Cardiac septum (tissue), 1 donor: ENCODE measurements around the gene HDAC10. TPM values are rescaled to one million over a fixed set of nuclear protein-coding genes. Genes with fewer than 3 reads are reported as not detected.
A peak's percentile ranks its signal among the peaks of the same experiment; 100 is the strongest.

Source experiments
- DNase-seq: peaks from one replicate; pipeline ENCODE4 v3.0.0-alpha.2; 2020; ENCODE audit warnings: low spot score
- intact Hi-C: fragments of 100-400 bp; cut with DNase I; formaldehyde crosslinking; loops from one replicate; pipeline ENCODE4 v1.14.0; 2022
- long read RNA-seq: library from polyadenylated mRNA; unstranded; transcript quantifications from one replicate; pipeline ENCODE4 v2.0.0, GENCODE V29; 2021
- total RNA-seq: library from RNA; stranded (reverse); fragmentation: NEBNext Ultra II Directional; extraction: Animal tissue kit (Norgen Biotek cat#: 25700); gene quantifications from one replicate; pipeline ENCODE4 v1.2.1, GENCODE V29; 2021
- donor health status: DM: no; HTN: no; CAD: no.

HDAC10 gene, protein sequence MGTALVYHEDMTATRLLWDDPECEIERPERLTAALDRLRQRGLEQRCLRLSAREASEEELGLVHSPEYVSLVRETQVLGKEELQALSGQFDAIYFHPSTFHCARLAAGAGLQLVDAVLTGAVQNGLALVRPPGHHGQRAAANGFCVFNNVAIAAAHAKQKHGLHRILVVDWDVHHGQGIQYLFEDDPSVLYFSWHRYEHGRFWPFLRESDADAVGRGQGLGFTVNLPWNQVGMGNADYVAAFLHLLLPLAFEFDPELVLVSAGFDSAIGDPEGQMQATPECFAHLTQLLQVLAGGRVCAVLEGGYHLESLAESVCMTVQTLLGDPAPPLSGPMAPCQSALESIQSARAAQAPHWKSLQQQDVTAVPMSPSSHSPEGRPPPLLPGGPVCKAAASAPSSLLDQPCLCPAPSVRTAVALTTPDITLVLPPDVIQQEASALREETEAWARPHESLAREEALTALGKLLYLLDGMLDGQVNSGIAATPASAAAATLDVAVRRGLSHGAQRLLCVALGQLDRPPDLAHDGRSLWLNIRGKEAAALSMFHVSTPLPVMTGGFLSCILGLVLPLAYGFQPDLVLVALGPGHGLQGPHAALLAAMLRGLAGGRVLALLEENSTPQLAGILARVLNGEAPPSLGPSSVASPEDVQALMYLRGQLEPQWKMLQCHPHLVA
- total RNA-seq, result 13.1 TPM
- long read RNA-seq, partial matches to known transcripts, result 3 of 8 reads
- long read RNA-seq, other reads (novel, unspliced or antisense), result 5 of 8 reads

DNA sequence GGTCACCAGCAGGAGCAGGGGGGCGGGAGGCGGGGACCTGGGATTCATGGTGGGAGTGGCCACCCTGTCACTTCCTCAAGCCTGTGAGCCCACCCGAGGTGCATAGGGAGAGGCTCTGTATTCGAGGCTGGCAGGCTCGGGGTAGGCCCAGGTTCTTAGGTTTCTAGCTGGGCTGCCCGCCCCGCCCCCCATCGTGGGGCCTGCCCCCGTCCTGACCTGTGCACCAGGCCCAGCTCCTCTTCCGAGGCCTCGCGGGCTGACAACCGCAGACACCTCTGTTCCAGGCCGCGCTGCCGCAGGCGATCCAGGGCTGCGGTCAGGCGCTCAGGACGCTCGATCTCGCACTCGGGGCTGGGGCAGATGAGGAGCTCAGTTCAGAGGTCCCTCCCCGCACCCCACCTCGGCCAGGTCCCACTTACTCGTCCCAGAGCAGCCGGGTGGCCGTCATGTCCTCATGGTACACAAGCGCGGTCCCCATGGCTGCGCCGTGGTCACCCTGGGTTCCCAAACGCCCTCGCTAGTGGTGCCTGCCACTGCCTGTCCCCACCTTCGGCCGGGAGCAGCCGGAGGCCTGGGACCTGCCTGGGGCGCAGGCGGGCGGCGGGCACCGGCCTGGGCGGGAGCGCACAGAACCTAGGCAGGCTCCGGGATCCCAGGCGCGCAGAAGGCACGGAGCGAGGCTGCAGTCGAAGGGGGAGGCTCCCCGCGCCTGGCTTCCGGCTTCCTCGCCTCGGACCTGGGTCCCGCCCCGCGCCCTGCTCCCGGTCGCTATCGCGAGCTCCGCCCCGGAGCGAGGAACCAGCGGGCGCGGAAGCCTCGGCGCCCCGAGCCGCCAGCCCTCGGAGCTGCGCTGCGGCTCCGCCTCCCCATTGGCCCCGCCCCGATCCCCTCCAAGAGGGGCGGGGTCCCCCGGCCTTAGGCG is at the start of gene HDAC10:
HDAC10 (minus strand) TSS at position 711 of the 922 bp plus-strand sequence; CDS start at position 478, 233 bp downstream.
- DNase-seq, result peak; percentile 90
- intact Hi-C loops, result no loop called here

DNA sequence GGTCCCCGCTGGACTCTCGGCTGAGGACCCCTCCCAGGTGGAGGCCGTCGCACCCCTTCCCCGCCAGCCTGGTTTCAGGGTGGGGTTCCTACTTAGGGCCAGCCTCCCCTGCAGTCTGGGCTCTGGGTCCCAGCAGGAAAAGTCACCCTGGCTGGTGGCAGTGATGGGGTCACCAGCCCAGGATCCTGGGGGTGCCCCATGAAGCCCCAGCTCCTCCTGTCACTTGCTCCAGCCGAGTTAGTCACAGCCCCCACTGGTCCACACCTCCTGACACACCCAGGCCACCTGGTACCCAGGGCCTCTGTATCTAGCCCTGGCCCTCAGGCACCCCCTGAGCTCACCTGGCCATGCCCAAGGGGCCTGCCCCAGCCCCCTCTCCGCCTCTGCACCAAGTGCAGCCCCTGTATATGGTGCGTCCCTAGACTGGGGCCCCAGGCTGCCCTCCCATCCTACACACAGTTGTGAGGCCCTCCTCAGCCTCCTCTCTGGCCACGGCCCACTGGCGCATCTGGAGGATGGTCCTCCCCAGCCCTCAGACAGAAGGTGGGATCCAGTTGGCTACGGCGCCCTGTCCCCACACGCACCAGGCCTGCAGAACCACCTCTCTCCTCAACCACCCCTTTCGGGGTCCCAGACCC is 49.7 kb upstream of the HDAC10 start:
- intact Hi-C loops, result no loop called here
- no peak for DNase-seq

DNA sequence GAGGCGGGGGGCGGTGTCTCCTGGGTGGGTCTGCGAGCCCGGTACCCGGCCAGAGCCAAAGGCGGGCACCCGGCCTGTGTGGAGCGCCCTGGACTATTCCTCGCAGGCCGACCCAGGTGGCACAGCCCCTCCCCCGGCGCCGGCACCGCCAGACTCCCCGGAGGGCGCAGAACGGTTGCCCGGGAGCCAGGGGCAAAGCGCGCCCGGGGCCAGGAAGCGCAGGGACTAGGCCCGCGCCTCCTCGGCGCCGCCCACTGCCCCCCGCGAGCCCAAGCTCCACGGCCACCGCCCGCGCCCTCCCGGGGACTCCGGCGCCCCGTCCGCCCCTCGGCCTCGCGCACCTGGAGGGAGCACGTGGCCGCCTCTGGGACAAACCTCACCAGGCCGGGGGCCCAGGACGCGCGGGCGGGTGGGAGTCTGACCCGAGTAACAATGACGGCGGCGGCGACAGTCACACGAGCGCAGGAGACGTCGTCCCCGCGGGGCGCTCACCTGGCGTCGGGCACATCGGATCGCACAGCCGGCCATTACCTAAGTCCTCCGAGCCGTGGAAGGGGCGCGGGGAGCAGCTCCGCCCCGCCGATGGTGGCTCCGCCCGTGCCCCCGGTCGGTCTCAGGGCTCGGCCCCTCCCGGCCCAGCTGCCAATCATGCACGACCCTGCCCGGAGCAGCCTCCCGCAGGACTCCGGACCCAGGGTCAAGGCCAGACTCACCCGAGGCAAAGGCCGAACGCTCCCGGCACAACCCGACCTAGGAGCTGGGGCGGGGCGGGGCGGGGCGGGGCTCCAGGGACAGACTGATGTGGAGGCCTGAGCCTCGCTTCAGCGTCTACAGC is 48.9 kb upstream of the HDAC10 start:
- DNase-seq, result no peak
- intact Hi-C loops, result no loop called here

DNA sequence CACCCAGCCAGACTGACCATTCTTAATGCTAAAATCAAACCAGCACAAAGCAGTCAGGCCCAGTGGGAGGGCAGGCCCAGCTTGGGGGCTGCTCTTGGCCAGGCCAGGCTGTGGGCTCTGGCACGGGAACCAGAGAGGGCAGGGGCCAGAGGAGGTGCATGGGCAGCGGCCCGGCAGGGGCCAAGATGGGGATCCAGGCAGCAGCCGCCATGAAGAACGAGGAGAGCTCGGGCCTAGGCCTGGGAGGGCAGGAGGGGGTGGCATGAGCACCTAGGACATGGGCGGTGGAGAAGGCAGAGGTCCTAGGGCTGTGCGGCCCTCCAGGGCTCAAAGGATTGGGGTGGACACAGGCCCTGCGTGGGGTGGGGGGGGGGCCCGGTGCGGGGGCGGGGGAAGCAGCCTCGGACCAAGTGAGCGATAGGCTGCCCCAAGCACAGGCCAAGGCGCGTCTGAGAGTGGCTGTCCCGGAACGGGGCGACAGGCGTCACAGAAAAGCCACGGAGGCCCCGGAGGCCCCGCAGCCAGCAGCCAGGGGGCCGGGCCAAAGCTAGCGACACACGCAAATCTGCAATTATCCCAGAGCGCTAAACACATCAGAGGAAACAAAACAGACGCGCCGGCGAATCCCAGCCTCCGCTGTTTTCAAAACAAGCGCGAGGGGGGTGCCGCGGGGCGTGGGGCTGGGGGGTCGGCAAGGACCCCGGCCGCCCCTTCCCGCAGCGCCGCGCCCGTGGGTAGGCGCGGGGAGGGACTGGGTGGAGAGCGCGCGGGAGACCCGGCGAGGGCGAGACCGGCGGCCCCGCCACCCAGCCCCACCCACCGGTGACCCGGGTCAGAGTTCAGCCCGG is 48.1 kb upstream of the HDAC10 start:
- DNase-seq, result no peak
- intact Hi-C loops, result no loop called here

DNA sequence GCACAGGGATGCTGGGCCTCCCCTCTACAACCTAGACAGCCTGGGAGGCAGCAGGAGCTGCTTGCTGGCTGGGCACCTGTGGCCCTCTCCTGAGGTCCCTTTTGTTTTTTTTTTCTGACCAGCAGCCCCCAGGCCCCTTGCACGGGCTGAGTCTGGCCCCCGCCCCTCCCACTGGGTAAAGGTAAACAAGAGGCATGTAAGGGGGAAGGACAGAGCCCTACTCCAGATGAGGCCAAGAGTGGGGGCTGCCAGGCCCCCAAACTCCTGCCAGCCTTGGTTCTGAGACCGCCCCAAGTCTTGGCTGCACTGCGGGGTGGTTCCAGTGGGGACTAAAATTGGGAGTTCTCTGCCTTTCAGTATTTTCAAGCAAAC is 47.2 kb upstream of the HDAC10 start:
- DNase-seq, result no peak
- intact Hi-C loops, result no loop called here

DNA sequence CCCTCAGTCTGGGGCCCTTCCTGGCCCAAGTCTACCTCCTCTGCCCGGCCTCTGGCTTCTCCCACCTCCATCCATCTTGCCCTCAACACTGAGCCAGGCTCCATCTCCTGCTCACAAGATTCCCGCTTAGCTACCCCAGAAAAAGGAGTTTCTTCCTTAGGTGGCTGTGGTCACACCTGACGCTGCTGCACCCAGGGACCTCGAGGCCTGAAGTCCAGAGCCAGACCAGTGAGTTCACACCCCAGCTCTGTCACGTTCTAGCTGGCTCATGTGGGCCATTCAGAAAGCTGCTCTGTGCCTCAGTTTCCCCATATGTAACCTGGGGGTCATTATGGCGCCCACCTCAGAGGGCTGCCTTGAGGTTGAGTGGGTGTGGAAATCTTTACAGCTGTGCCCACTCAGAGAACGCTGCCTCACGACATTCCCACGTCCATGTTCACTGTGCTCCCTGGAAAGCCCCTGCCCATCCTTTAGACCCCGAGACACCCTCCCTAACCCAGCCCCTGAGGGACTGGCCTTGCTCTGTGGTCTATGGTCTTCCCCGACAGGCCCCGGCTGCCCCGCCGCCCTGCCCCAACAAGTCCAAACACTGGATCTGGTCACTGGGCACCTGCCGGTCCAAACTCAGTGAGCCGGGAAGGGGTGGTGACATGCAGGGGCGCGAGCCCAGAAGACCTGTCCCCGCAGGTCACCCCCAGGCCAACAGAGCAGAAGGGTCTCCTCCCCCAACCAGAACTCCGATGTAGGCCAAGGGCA is 46.6 kb upstream of the HDAC10 start:
- intact Hi-C loops, result no loop called here

DNA sequence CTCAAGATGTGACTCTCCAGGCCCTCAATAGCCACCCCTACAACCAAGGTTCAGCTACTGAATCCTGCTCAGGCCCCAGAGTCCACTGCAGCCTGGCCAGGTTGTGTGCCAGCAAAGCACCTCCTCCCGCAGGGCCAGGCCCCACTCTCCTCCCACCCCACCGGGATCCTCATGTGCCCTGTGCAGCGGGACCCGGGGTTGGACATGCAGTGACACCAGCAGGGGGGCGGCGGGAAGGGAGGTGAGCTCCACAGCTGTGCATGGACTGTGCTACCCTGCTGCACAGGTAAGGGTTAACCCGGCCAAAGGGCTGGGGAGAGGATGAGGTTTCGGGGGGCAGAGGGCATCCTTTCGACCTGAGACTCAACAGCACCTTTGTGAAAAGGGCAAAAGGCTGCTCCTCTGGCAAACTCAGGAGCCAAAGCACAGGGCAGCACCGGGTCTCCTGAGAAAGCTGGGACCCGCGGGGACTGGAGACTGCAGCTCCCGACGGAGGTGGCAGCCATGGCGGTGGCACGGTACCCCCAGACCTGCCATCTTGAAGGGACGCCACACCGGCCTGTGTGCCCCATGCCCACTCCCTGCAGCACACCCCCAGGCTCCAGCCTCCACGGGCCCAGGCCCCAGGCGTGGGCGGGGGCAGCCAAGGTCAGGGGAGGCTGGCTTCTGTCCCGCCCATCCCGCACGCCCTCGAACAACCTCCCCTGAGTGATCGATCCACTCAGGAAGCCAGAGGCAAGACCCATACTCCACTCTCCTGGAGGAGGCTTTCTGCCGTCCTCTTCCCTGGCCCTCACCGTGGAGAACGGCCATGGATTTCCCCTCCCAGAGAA is 45.8 kb upstream of the HDAC10 start:
- no peak for DNase-seq
- intact Hi-C loops, result no loop called here

More for the DNA sequence above, 46.6 kb upstream of the HDAC10 start:
- no peak for DNase-seq

DNA sequence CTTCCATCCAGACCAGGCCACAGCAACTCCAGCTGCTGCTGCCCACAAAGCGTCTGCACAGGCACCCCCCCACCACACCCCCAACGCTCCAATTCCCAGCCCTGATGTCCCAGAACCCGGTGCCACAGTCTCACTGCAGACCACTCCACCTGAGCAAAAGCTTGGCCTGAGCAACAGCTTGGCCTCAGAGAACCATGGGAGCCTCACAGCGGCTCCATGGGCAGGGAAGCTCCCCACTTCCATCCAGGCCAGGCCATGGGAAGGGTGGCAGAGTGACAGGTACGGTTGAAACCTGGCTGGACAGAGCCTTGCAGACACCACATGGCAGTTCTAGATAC is 43.2 kb upstream of the HDAC10 start:
- intact Hi-C loops, result loop anchor here (5.0 kb wide), 1 partner anchor 33 kb away; the partner anchor contains the start of gene DENND6B
- no peak for DNase-seq

DNA sequence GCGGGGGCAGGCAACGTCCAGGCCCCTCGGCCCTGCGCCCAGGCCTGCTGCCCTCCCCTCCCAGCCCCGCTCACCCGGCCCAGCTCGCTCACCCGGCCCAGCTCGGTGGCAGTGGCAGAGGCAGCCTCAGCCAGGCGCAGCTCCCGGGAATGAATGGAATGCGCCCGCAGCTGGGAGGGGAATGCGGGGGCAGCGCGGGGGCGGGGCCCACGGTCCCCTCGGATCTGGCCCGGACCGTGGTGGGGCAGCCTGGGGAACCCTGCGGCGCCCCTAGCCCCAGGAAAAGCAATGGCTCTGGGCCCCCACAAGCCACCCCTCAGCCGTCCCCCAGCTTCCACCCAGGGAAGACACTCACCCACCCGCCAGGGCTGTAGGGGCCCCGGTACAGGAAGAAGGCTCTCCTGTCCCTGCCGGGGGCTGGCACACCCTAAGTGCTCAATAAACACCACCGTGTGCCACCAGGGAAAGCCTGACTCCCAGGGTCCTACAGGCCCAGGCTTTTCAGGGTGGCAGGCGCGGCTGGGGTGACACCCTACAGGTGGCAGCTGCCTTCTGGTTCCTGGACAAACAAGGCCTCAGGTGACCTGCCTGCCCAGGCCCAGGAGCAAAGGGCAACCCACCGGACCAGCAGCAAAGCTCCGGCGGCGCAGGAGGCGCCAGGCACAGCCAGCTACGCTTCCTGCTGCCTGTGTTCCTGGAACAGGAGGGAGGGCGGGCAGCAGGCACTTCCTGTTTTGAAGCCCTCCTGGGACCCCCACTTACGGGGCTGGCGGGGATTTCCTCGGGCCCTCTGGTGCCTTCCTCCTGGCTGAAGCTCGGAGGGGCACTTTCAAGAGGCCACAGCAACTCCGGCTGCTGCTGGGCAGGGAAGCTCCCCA is 42.6 kb upstream of the HDAC10 start:
- peak; percentile 89 for DNase-seq
- intact Hi-C loops, result loop anchor here (2.0 to 5.0 kb wide), 2 partner anchors 15 to 34 kb away; partner anchors contain the start of gene DENND6B

DNA sequence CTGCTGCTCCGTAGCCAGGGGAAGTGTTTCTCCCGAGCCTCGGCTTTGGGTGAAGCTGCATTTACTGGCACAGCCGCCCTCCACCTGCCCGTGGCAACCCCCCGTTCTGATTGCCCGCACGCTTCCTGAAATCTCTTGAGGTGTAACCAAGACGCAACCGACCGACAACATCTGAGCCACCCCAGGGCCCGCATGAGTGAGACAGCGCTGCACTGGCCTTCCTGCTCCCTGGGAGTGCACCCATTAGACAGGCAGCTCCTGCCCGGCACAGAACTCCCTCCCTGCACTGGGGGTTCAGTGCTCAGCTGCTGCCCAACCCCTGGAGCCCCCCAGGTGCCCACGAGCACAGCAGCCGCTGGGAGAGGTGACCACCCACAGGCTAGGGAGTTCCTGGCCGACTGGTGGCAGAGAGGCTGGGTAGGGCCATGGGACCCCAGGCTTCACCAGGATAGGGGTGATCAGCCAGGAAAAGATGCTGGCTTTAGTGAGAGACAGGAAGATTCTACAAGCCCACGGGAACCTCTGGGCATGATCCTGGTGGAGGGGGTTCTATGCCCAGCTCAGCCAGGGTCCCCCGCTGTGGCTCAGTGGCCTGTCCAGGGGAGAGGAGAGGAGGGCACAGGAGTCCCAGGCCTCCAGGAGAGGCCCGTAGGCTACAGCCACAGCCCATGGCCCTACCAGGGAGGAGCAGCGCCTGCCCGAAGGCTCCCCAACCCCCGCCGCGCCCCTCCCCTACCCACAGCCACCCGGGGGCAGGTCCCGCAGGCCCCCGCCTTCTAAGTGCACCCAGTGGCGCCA is 41.8 kb upstream of the HDAC10 start:
- DNase-seq, result no peak
- intact Hi-C loops, result loop anchor here (2.0 to 5.0 kb wide), 2 partner anchors 16 to 34 kb away; partner anchors contain the start of gene DENND6B

DNA sequence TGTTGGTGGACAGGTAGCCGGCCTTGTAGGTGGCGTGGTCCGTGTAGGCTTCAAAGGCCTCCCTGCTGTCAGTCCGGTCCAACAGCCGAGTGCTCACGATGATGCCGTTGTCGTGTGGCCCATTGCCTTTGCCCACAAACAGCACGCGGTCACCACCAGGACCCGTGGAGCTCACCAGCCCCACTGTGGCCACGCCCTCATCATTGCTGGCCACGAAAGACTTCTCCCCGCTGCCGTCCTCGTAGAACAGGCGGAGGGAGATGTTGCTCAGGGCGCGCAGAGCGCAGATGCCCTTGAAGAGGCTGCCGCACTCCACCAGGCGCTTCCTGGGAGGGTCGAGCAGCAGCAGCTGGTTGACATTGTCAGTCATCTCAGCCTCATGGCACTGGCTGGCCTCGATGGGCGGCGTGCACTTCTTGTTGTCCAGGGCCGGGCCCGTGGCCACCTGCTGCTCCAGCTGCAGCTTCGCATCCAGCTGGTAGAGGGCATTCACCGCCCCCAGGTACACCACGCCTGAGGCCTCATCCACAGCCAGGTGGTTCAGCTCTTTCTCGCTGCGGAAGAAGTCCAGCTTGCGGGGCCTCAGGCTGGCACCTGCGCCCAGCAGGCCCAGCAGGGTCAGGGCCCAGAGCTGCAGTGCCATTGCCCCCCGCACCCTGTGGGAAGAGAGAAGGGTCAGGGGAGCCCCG is 39.0 kb upstream of the HDAC10 start:
- intact Hi-C loops, result loop anchor here (5.0 kb wide), 1 partner anchor 37 kb away; the partner anchor contains the start of gene DENND6B

DNA sequence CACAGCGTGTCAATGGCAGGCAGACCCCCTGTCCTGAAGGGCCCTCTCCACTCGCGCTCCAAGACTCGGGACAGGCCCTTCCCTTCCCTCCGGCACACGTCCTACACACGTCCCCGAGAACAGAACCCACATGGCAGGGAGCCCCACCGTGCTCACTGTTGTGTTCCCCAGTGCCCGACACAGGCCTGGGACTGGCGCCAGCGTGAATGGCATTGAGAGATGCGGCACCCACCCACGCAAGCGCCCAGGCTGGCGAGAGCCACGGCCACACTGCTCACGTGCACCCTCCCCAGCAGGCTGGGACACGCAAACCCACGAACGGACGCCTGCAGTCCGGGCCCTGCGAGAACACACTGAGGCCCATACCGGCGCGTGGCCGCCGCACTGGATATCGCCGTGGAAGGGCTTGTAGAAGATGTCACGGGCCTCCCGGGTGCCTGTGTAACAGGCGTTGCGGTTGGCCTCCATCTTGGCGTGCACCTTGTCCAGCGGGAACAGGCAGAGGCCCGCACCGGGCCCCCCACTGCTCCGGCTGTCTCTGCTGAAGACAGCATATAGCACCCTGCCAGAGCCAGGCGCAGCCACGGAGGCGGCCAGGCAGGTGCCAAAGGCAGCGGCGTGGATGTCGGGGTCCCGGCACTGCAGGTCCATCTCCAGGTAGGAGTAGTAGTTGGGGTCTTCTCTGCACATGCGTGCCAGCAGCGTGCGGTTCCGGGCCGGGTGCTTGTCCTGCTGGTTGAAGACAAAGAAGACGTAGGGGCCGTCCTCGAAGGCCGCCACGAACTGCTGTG is 38.3 kb upstream of the HDAC10 start:
- DNase-seq, result no peak
- intact Hi-C loops, result no loop called here

More for the DNA sequence above, 39.0 kb upstream of the HDAC10 start:
- DNase-seq, result no peak

DNA sequence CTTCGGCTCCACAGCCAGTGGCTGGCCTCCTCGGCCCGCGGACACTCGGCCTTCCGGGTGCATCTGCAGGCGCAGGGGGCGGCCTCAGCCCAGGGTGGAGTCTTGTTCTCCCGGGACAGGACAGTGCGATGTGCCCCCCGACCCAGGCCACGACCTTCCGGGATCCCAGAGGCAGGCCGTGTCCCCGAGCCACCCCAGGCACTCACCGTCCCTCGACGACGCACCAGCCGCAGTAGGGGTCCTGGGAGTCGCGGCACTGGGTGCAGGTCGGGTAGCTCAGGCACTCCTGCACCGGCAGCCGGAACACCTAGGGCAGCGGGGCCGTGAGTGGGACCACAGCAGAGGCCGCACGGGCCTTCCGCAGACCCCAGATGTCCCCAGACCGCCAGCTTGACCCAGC is 36.7 kb upstream of the HDAC10 start:
- intact Hi-C loops, result no loop called here
- no peak for DNase-seq
